Measurements from ENCODE around the gene CACNA1B. TPM values are rescaled to one million over a fixed set of nuclear protein-coding genes. Genes with fewer than 3 reads are reported as not detected.

The CACNA1B gene
- total RNA-seq, 1 experiment from 2014 or later: 7.8 TPM

DNA sequence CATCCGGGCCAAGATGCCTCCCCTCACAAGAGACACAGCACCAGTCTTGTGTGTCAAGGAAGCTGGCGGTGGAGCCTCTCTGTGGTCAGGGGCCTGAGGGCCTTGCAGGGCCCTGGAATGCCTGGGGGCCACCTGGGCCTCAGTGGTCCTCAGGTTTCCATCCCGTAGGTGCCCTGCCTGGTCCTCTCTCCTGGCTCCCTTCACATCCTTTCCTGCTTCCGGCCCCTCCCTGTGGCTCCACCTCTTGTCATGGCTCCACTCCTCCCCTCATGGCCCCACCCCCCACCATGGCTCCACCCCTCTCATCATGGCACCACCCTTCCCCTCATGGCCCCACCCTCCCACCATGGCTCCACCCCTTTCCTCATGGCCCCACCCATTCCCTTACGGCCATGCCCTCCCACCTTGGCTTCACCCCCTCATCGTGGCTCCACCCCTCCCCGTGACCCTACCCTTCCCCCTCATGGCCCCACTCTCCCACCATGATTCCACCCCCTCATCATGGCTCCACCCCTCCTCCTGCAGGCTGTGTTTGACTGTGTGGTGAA, 175.8 kb downstream of the CACNA1B start:
- WGBS (ENCODE audit: extremely low coverage, insufficient read length, low lambda C conversion rate): no CpG with 5 or more reads among the region's 7 CpGs
- no peak overlapping the region for H3K4me2 ChIP-seq (ENCODE audit: insufficient read depth, insufficient read length, low read length)
- TF ChIP-seq CTCF (conservative IDR thresholded peaks at IDR 0.05): no peak
- H2BK120ac ChIP-seq (ENCODE audit: low read depth, low read length, poor library complexity, severe bottlenecking): no peak overlapping the region
- H3K23me2 ChIP-seq (ENCODE audit: insufficient read length, low read depth, low read length, poor library complexity, severe bottlenecking): no peaks in the 10 kb centered on the region
- no peak overlapping the region for H3K4ac ChIP-seq (ENCODE audit: low read depth, low read length)
- H3K4me1 Mint-ChIP-seq: peaks cover 4 to 13% of the 10 kb centered on the region in 2 experiments
- H3K36me3 Mint-ChIP-seq (ENCODE audit: insufficient read depth in 1 of 3, low read depth in 3 of 3): peaks cover 20 to 48% (median 22%) of the 10 kb centered on the region in 3 experiments
- DNase-seq: peak; percentile 67
- no peaks in the 10 kb centered on the region for H3K4me1 ChIP-seq (ENCODE audit: insufficient read depth, low read length)
- H3K4me3 Mint-ChIP-seq: no peak overlapping the region
- H2AK5ac ChIP-seq (ENCODE audit: insufficient read length, low read length): no peak overlapping the region
- no peak overlapping the region for H2AFZ ChIP-seq (ENCODE audit: low read length)
- no peak overlapping the region for H3K27ac Mint-ChIP-seq
- H3K56ac ChIP-seq (ENCODE audit: insufficient read length, low read depth, low read length): no peak overlapping the region
- no peak overlapping the region for H4K5ac ChIP-seq (ENCODE audit: insufficient read length, low read depth, low read length)
- no peak overlapping the region for H2BK15ac ChIP-seq (ENCODE audit: low read depth, low read length)
- H3K79me2 ChIP-seq (ENCODE audit: insufficient read depth, low read length): no peaks in the 10 kb centered on the region
- H3K27me3 ChIP-seq (ENCODE audit: insufficient read depth, low read length): no peaks in the 10 kb centered on the region
- H3K14ac ChIP-seq (ENCODE audit: insufficient read depth, low read length): no peak overlapping the region
- H3K9ac ChIP-seq (ENCODE audit: extremely low read depth, insufficient read length, low read length): no peak overlapping the region
- no peak overlapping the region for H4K91ac ChIP-seq (ENCODE audit: insufficient read length, low read depth, low read length)
- no peak overlapping the region for H2BK5ac ChIP-seq (ENCODE audit: insufficient read length, low read length)
- H3K27ac ChIP-seq (ENCODE audit: insufficient read length, low read depth, low read length): no peak overlapping the region
- no peak overlapping the region for H2BK20ac ChIP-seq (ENCODE audit: low read depth, low read length, poor library complexity, severe bottlenecking)
- H2BK12ac ChIP-seq (ENCODE audit: insufficient read length, low read depth, low read length): no peak overlapping the region
- H3K27me3 Mint-ChIP-seq (ENCODE audit: low read depth): no peaks in the 10 kb centered on the region
- H3K79me1 ChIP-seq (ENCODE audit: insufficient read depth, low read depth, low read length, poor library complexity, severe bottlenecking): no peaks in the 10 kb centered on the region
- H4K8ac ChIP-seq (replicated peaks; ENCODE audit: insufficient read length, low read depth, low read length): no peak overlapping the region
- no peak overlapping the region for H3T11ph ChIP-seq (ENCODE audit: low read length)
- no peaks in the 10 kb centered on the region for H3K9me3 Mint-ChIP-seq
- H3K23ac ChIP-seq (ENCODE audit: insufficient read length, low read depth, low read length): no peak overlapping the region
- H3K18ac ChIP-seq (ENCODE audit: insufficient read length, low read depth, low read length): no peak overlapping the region
- no peaks in the 10 kb centered on the region for H4K20me1 ChIP-seq (ENCODE audit: control insufficient read depth, insufficient read depth, insufficient read length)
- H3K9me3 ChIP-seq (ENCODE audit: control insufficient read depth, low read depth, low read length): no peaks in the 10 kb centered on the region
